Activated CD4-positive, CD25-positive, alpha-beta regulatory T cell treated with anti-CD3 and anti-CD28 coated beads, Interleukin-2, amount 50 U/mL, for 24 hours (primary cell): ENCODE data around the gene TUBB1.

Experiments
- ATAC-seq, 2 donors: fragments of 150-1000 bp; cut with Tn5 transposase; one replicate each; pipeline ENCODE4 v1.10.0; 2021; ENCODE audit warnings: mild to moderate bottlenecking in 1 of 2, moderate library complexity in 1 of 2

The TUBB1 gene

DNA sequence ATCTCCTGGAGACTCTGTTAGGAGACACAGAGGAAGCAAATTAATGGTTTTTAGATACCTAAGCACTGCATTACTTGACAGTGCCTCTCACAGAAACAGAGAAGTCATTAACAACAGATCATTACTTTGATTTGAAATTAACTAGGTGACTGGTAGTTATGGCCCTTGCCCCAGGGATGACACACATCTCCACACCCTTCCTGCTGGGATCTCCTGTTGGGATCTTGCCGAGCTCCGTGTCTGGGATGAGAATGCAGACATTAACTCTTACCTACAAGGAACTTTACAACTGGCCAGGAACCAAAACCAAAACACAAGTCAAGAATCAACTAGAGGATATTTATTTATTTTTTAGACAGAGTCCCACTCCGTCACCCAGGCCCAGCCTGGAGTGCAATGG, 25.6 kb downstream of the TUBB1 start:
- ATAC-seq: no peak

DNA sequence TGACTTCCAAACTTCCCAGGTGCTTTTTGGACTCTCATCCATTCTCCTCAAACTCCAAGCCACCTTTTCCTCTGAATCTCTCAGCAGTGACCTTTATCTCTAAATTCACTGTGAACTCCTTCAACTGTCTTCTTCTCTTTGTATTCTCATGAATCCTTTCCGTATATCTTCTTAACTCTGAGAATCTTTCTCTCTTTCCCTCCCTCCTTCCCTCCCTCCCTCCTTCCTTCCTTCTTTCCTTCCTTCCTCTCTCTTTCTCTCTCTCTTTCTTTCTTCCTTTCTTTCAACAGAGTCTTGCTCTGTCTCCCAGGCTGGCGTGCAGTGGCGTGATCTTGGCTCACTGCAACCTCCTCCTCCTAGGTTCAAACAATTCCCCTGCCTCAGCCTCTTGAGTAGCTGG, 27.6 kb downstream of the TUBB1 start:
- ATAC-seq: no peak

DNA sequence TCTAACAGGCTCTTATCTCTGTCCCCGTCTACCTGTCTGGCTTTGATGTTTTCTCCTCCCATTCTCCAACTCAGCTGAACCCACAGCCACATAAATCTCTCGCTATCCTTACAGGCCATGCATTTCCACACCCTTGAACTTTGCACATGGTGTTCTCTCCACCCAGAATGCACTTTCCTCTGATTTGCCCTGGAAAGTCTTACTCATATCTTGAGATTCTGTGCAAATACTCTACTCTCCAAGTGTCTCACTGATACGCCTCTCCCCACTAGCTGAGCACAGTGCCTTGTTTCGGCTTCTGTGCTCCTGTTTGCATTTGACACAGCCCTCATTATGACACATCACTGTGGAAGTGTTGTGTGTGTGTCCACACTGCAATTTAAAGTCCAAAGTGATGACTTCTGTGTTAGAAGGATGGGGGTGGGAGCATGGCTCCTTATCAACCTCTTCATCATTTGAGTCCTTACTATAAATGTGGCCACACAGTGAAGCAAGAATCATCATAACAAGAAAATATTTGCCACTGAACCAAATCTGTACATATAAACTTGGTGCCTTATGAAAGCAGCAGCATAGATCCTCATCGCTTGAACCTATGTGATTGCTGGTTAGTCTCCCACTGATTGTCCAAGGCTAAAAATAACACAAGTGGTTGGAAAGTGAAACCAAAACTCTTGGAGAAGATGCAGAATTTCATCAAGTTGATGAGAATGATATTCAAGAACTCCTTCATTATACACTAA, 28.9 kb downstream of the TUBB1 start:
- peak; percentile 51 to 64 for ATAC-seq

DNA sequence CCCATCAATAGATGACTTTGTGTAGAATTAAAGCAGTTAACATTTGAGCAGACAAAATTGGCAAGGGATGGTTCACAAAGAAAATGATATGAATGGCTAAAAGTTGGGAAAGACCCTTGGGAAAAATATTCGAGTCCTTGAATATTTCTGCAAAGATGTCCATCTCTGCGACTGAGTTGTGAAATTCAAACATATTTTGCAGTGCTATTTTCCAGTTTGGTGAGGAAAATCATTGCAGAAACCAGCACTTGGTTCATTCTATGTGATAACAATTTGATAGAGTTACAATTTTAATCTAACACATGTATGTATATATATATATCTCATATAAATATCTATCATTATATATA, 29.4 kb downstream of the TUBB1 start:
- ATAC-seq: no peak

DNA sequence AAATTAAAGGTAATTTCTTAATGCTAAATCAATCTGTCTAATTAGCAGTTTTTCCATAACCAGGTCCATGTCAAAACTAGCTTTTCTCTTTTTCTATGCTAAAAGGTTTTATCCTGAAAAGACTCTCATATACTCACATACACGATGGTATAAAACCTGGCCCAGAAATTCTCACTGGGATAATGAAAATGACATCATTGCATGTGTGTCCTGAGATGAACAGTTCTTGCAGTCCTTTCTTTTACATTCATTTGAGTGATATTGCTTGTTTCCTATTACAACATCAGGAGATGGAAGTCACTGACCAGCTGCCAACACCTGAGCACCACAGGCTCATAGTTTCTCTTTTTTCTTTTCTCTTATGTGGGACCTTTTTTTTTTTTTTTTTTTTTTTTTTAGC, 31.2 kb downstream of the TUBB1 start:
- ATAC-seq: no peak

DNA sequence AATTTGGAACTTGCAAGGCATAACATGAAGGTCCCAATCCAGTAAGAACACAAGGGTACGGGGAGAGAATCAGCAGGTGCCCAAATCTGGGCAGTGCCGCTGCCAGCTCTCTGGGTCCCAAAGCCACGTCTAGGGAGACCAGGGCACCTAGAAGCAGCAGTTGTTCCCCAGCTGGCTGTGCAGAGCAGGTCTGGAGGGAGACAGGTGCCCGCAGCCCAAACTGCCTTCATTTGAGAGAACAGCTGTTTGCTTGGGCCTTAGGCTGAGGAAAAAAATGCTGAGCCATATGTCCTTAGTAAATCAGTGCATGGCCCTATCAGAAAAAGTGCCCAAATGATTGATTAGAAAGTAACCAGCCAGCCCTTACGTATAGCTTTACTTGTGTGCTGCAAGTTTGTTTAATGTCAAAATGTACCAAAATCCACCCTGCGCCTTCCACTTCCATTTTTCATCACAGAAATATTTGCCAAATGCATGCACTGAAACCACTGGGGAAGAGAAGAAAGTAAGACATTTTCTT, 32.5 kb downstream of the TUBB1 start:
- no peak for ATAC-seq

DNA sequence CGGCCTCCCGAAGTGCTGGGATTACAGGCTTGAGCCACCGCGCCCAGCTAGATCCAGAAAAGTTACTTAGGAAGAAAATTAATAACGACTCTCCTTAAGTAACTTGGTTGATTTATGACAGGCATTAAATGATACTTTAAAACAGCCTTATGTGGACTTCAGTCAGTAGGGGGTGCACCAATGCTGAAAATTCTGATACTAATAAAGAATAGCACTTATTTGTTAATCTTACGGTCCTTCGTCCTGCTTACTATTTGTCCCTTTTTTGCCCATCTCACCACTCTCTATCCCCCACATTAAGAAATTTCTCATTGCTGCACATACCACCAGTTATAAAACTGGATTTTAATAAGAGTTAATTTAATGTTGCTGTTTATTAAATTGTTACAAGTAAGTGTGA, 36.1 kb downstream of the TUBB1 start:
- no peak for ATAC-seq

DNA sequence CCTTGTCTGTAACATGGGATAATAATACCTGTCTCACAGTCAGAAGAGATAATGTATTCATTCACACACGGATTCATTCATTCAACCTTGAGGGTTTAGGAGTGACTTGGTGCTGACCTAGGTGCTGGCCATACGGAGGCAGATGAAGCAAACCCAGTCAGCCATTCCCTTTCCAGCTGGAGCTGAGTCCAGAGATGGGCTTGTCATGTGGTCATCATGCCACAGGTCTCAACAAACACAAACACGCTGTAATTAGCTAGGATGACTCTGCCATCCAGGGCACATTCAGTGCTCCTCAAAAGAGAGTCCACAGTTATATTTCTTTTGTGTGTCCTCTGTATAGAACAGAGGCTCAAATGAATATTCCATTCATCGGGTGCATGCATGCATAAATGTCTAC, 42.9 kb downstream of the TUBB1 start:
- ATAC-seq: no peak

DNA sequence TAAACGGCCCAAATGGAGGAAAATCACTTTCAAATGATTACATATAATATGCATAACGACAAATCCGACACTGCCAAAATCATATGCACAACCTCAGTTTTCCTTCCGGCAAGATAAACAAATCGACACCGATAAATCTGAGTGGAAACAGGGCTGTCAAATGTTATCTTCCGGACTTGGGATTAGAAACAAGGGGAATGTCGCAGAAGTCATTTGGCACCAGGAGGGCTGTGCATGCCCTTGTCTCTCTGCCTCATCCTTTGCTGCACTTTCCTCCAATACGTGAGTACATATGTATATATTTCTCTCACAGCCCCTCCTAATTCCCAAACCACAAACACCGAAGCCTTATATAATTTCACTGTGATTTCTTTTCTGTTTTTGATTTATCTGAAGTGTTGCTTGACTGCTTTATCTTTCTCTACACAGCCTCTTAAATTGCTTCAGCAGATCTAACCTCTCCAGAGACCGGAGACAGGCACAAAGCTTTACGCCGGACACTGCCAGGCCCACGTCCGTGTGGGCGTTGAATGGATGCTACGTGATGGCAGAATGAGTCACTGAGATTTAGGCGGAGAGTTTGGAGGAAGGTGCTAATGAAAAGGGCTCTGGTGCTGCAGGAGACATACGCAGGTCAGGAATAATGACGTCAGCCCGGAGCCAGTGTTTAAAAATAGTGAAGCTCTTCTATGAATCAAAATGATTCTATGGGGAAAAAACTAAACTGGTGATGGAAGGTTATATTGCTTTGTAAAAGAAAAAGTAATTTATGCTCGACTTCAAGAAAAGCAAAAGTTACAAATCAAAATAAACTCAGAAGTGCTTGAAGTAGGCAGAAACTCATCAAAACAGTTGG, 44.4 kb downstream of the TUBB1 start:
- ATAC-seq: no peak

DNA sequence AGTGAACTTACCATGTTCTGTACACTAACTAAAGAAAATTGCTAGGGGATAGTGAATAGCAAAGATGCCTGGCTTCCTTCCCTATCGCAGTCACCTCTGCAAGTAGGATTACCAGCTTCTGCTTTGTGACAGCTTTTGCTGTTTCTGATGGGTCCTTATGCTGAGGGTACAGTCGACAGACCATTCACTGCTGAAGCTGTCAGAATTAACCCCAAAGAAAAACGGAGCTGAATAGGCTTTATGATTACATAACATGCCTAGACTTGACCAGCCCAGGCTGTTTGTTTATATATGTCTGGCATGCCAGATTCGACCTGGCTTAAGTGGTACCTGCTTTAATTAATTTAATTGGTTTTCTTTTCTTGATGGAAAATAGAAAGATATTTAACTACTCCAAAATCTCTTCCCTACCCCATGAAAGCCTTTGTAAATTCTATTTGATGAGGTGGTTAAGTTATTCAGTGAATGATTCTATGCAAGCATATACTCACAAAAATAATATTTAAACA, 45.0 kb downstream of the TUBB1 start:
- no peak for ATAC-seq

DNA sequence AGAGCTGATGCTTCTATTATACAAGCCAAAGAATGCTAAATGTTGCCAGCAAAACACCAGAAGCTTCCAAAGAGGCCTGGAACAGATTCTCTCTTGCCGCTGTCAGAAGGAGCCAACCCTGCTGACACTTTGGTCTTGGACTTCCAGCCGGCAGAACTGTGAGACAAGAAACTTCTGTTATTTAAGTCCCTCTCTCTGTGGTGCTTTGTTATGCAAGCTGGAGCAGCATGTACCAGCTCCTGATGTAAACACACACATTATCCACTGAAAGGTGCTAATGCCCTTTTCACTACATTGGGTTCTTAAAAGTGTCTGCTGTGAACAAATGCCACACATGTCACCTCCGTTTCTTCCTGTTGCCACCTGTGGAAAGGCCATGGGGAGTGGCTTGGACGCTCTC, 49.3 kb downstream of the TUBB1 start:
- ATAC-seq: no peak

DNA sequence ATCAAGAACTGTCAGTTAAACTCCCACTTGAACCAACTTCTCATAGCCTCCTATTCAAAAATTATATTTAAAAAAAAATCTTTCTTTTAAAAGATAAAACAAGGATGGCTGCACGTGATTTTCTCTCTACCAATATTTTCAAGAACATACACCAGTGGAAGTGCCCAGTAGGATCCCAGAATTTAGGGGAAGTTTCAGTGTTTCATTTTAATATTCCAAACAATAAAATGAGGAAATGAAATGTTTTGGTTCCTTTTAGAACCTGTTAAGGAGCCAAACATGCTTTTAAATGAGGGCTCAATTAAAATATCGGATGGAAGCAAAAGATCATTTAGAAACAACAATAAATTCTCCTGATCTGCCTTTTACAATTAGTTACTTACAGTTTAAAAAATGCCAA, 49.8 kb downstream of the TUBB1 start:
- ATAC-seq: no peak

DNA sequence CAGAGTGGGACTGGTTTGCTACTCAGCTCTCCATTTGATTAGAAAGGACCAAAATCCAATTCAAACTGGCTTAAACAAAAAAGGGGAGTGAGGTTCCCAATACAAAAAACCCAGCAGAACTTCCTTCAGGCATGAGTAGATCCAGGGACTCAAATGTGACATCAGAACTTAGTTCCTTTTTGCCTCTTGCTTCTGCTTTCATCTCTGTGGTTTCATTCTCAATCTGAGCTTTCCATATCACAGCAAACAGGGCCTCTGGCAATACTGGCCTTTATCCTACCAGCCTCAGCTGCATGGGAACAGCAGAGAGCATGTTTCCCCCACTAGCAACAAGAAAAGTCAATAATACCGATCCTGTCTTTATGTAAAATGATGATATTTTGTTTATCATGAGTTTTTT, 52.0 kb downstream of the TUBB1 start:
- ATAC-seq: no peak

DNA sequence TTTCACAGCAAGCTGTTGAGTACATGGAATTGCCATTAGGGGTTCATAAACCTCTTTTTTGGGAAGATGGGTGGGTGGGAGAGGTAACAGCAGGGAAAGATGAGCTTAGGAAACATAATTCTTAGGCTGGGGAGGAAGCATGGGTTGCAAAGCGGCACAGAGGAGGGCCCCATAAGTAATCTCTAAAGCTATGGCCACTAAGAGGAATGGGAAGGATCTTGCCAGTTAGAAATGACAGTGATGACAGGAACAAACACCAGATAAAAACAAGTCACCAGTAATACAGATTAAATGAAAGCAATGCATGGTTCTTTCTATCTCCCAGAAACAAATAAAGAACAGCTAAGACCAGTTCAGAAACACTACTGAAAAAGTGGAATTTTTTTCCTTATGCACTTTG, 54.4 kb downstream of the TUBB1 start:
- no peak for ATAC-seq

DNA sequence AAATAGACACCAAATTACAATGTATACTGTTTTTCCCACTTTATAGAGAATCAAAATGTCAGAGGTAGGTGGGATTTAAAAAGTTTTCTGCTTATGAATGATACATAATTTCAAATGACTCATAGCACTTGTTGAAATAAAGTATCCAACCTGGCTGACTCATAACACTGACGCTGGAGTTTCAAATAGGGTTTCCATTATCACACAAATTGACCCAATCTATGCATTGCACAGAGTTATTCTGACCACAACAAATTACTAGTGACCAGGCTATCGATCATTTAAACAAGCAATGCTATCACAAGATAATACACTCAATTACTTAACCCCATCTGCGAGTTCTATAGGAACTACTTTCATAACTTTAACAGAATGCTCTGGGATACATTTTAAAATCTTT, 55.2 kb downstream of the TUBB1 start:
- peak; percentile 56 to 71 for ATAC-seq

DNA sequence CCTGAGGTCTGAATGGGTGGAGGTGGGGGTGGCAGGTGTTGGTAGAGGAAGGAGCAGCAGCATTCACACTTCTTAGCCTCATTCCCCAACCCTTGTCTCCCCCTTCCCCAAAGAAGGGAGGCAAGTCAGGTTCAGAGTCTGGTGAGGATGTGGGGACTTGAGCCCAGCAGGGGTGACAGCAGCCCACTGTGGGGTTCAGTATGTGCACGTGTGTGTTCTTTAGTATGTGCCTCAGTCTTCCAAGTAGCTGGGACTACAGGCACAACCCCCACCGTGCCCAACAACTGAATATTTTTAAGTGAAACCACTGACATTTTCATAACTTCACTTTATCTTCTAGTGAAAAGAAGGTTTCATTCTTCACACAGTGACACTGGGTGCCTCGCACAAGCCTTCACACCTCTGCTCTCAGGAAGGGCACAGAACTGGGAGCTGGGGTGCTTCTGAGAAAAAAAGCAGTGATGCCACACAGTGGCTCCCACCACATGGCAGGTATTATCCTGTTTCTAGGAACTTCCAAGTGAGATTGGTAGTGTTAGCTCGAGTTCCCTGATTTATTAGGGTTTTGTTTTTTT, 56.8 kb downstream of the TUBB1 start:
- peak in 1 of 2 donors; percentile 14 for ATAC-seq
